Endodermal cell (in vitro differentiated cells): ENCODE data around the gene AGFG1. TPM values are rescaled to one million over a fixed set of nuclear protein-coding genes. Genes with fewer than 3 reads are reported as not detected.

ENCODE experiments used
- DNase-seq: peaks from one replicate; pipeline ENCODE4 v3.0.0-alpha.2; 2017
- H3K27ac ChIP-seq: 2 replicates; pipeline ENCODE4 v1.5.1; 2013; ENCODE audit warnings: mild to moderate bottlenecking, low read depth, low read length, moderate library complexity
- H3K27me3 ChIP-seq: 2 replicates; pipeline ENCODE4 v1.6.1; 2013; ENCODE audit warnings: mild to moderate bottlenecking, low read length, moderate library complexity; ENCODE audit not compliant: insufficient read depth, control insufficient read depth, poor library complexity, severe bottlenecking
- H3K36me3 ChIP-seq: 2 replicates; pipeline ENCODE4 v1.7.0; 2013; ENCODE audit warnings: mild to moderate bottlenecking, low read length, moderate library complexity; ENCODE audit not compliant: control insufficient read depth, insufficient read depth
- H3K4me1 ChIP-seq: one replicate; pipeline ENCODE4 v1.7.0; 2013; ENCODE audit warnings: low read length; ENCODE audit not compliant: control insufficient read depth, insufficient read depth
- H3K4me3 ChIP-seq: 2 replicates; pipeline ENCODE4 v1.5.1; 2013; ENCODE audit warnings: mild to moderate bottlenecking, low read length, moderate library complexity
- H3K9ac ChIP-seq: 2 replicates; pipeline ENCODE4 v1.6.1; 2013; ENCODE audit warnings: mild to moderate bottlenecking, low read length, moderate library complexity; ENCODE audit not compliant: poor library complexity, severe bottlenecking; ENCODE audit errors: extremely low read depth
- H3K9me3 ChIP-seq: 2 replicates; pipeline ENCODE4 v1.6.1; 2013; ENCODE audit warnings: mild to moderate bottlenecking, low read length, moderate library complexity; ENCODE audit not compliant: control insufficient read depth
- H3K27ac Mint-ChIP-seq: 2 replicates; pipeline ENCODE4 v1.8.0; 2020; ENCODE audit warnings: mixed read lengths
- H3K27me3 Mint-ChIP-seq: 2 replicates; pipeline ENCODE4 v1.8.0; 2021; ENCODE audit warnings: mild to moderate bottlenecking, mixed read lengths; ENCODE audit not compliant: insufficient read depth
- H3K36me3 Mint-ChIP-seq: 2 replicates; pipeline ENCODE4 v1.8.0; 2020; ENCODE audit warnings: low read depth, mixed read lengths
- H3K4me1 Mint-ChIP-seq: 2 replicates; pipeline ENCODE4 v1.8.0; 2020; ENCODE audit warnings: mixed read lengths
- H3K4me3 Mint-ChIP-seq: 2 replicates; pipeline ENCODE4 v1.8.0; 2020; ENCODE audit warnings: mild to moderate bottlenecking, moderate library complexity, mixed read lengths
- H3K9me3 Mint-ChIP-seq: 2 replicates; pipeline ENCODE4 v1.8.0; 2020; ENCODE audit warnings: mild to moderate bottlenecking, mixed read lengths
- CTCF ChIP-seq: fragments of 200-600 bp; sonication (generic); conservative IDR thresholded peaks from 2 replicates; pipeline ENCODE4 v1.5.0; 2021; ENCODE audit warnings: antibody characterized with exemption, mild to moderate bottlenecking
- WGBS, 2 experiments: methylation state at CpG; one replicate each; pipeline versions ENCODE4 v1.1.5 to v1.1.7; 2013; ENCODE audit warnings: missing lambda C conversion rate in 2 of 2, mixed read lengths in 1 of 2; ENCODE audit not compliant: insufficient coverage in 1 of 2, insufficient read length in 1 of 2; 5-methylcytosine and 5-hydroxymethylcytosine counted together
- total RNA-seq, 2 donors: library from RNA; stranded (reverse); fragmentation: NEBNext Ultra II Directional in 1 of 2; extraction: Animal tissue kit (Norgen Biotek cat#: 25700) in 1 of 2; gene quantifications; 2 replicates in 1 of 2; 3 replicates in 1 of 2; pipeline ENCODE4 v1.2.1, GENCODE V29; 2021

The AGFG1 gene
- total RNA-seq, 2 donors from 2014 or later, result 90.3 to 92.0 TPM

- peaks cover 48% of the 10 kb centered on the region for H3K4me1 Mint-ChIP-seq
- Histone ChIP-seq H3K27me3 (no peaks in the 10 kb centered on the region), H3K4me1 (peaks cover 20% of the 10 kb centered on the region), H3K27ac (no peak overlapping the region), H3K9ac (no peak overlapping the region), H3K4me3 (no peak overlapping the region), H3K36me3 (peaks cover 8% of the 10 kb centered on the region), H3K9me3 (no peaks in the 10 kb centered on the region)
- no peak overlapping the region for H3K4me3 Mint-ChIP-seq
- no peak for DNase-seq
- H3K36me3 Mint-ChIP-seq, result peaks cover 6% of the 10 kb centered on the region
- H3K27ac Mint-ChIP-seq, result peak overlapping the region; percentile 4
- TF ChIP-seq CTCF, result no peak
- 96% methylated on average over 1 of the region's 1 CpG; no CpG with 5 or more reads in 1 of the 2 experiments for WGBS, 2 experiments
- no peaks in the 10 kb centered on the region for H3K27me3 Mint-ChIP-seq
- no peaks in the 10 kb centered on the region for H3K9me3 Mint-ChIP-seq
These were observed 34.5 kb downstream of the AGFG1 start for GRCh38 chr2:227506456-227506855.

GRCh38 chr2:227507963-227508362, 36.0 kb downstream of the AGFG1 start:
- no peak overlapping the region for H3K4me3 ChIP-seq
- peaks cover 20% of the 10 kb centered on the region for H3K4me1 ChIP-seq
- TF ChIP-seq CTCF, result no peak
- Mint-ChIP-seq H3K27me3 (no peaks in the 10 kb centered on the region), H3K4me1 (peaks cover 63% of the 10 kb centered on the region), H3K9me3 (no peaks in the 10 kb centered on the region), H3K36me3 (peaks cover 4% of the 10 kb centered on the region), H3K27ac (no peak overlapping the region), H3K4me3 (no peak overlapping the region)
- no peak for DNase-seq
- no peaks in the 10 kb centered on the region for H3K27me3 ChIP-seq
- whole genome bisulfite sequencing, 2 experiments, result 70% methylated on average over 2 of the region's 2 CpGs; no CpG with 5 or more reads in 1 of the 2 experiments
- H3K27ac ChIP-seq, result no peak overlapping the region
- H3K36me3 ChIP-seq, result no peaks in the 10 kb centered on the region
- H3K9me3 ChIP-seq, result no peaks in the 10 kb centered on the region
- no peak overlapping the region for H3K9ac ChIP-seq

- DNase-seq, result no peak
- no peak overlapping the region for H3K4me3 ChIP-seq
- Mint-ChIP-seq H3K9me3 (no peaks in the 10 kb centered on the region), H3K27ac (no peak overlapping the region), H3K27me3 (no peaks in the 10 kb centered on the region), H3K4me1 (peaks cover 64% of the 10 kb centered on the region), H3K36me3 (no peaks in the 10 kb centered on the region), H3K4me3 (no peak overlapping the region)
- no peaks in the 10 kb centered on the region for H3K9me3 ChIP-seq
- no peak for TF ChIP-seq CTCF
- H3K36me3 ChIP-seq, result no peaks in the 10 kb centered on the region
- WGBS, 2 experiments, result 80% methylated on average over 2 of the region's 2 CpGs; no CpG with 5 or more reads in 1 of the 2 experiments
- H3K4me1 ChIP-seq, result peaks cover 20% of the 10 kb centered on the region
- no peaks in the 10 kb centered on the region for H3K27me3 ChIP-seq
- H3K9ac ChIP-seq, result no peak overlapping the region
- no peak overlapping the region for H3K27ac ChIP-seq
These were observed 37.1 kb downstream of the AGFG1 start for GRCh38 chr2:227509076-227509475.
